A549 treated with Hydrocortisone at 1 μM for 4 hours (cell line): ENCODE data around the gene TAF12. TPM values are rescaled to one million over a fixed set of nuclear protein-coding genes. Genes with fewer than 3 reads are reported as not detected.

Experiments
- total RNA-seq: library from RNA; stranded (reverse); fragments of 200-300 nt; extraction: Qiagen RNA extraction; gene quantifications from 5 replicates; pipeline ENCODE4 v1.2.3, GENCODE V29; 2022

Gene TAF12
- 11.9 to 13.1 TPM (median 12.6 TPM) in 5 replicates for total RNA-seq

DNA sequence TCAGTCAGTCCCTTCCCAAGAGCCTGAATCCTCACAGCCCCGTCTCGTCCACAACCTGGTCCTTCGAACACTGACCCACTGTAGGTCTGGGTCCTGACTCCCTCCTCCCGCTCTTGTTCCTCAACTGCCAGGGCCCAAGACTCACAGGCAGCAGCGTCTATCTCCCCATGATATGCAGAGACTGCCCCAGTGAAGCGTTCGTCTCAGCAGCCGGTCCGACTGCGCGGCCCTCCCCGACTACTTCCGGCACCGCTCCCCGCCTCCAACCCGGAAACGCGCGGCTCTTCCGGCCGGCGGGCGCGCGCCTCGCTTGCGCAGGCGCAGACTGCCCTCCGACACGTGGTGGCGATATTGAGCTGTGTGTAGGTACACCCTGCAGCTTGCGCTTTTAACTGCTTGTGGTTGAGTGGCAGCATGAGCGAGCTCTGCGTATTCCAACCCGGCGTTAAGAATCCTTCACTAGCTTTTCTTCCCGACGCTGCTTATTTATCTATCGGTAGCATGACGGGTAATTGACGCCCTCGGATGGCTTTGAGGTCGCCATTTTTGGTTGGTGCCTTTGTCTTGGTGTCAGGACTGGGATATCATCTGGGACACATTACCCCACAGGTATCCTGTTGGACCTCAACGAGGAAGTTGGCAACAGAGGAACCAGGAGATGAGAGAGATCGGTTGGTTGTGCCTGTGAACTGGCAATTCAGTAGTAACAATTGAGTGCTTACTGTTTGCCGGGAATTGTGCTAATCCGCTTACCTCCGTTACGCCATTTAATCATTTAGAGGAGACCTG is at the start of gene TAF12:
Gene TAF12, minus strand, starts transcription at position 221 of the 789 bp plus-strand sequence. CDS start 20,986 bp downstream, outside the sequence.

DNA sequence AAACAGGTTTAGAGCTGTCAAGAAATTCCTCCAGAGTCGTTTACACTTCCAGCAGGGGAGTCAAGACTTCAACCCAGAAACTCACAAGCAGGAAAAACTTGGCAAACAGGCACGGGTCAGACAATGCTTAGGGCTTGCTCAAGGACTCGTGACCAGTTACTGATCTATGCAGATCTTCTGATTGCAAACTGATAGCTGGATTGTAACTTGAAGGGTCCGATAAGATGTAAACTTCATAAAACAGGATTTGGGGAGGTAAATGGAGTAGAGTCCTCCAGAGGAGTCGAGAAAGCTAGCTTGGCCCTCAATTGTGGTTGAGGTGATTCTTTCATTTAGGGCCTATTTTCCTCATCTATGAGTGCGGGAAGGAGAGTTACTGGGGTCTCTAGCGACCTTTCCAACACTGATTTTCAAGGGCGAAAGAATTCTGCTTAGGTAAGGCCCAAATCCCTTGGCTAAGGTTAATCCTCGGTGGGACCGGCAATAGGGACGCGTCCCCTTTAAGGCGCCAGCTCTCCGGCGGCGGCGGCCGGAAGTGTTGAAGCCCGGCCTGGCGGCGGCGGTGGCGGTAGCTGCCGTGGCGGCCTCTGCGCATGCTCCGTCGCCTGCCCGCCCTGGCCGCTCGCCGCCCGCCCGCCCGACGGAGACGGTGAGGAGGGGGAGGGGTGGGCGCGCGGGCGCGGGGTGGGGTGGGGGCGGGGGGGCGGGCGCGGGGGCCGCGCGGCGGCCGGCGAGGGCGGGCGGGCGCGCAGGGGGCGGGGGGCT is 25.5 kb upstream of the TAF12 start, which contains the start of gene GMEB1:
Gene GMEB1, plus strand, starts transcription at position 594 of the 765 bp plus-strand sequence. CDS start 14,829 bp downstream, outside the sequence.

GRCh38 chr1:28648474-28649198 is 5.8 kb upstream of the TAF12 start, which contains the start of gene RNU11:
RNU11 (plus strand) TSS chr1:28648600.

GRCh38 chr1:28591708-28592320 is 51.1 kb downstream of the TAF12 start, which contains the start of gene RAB42:
RAB42 (plus strand) TSS chr1:28592265; CDS start chr1:28592512, 247 bp downstream.

Other genes starting within 250 kb of the TAF12 start
- gene RCC1, start 137.0 kb downstream of the TAF12 start, total RNA-seq: 70.4 to 86.1 TPM (median 74.5 TPM) in 5 replicates
- 18.9 to 28.1 TPM (median 26.5 TPM) in 5 replicates for gene TRNAU1AP, start 90.0 kb downstream of the TAF12 start, total RNA-seq
- gene RAB42, start 50.8 kb downstream of the TAF12 start, total RNA-seq: 3.0 to 3.9 TPM (median 3.4 TPM) in 5 replicates
- not detected in 5 replicates for gene RNU11, start 5.5 kb upstream of the TAF12 start, total RNA-seq
- gene GMEB1, start 25.7 kb upstream of the TAF12 start, total RNA-seq: 5.2 to 6.5 TPM (median 5.6 TPM) in 5 replicates
- gene YTHDF2, start 93.9 kb upstream of the TAF12 start, total RNA-seq: 52.1 to 65.4 TPM (median 54.0 TPM) in 5 replicates
- 0.02 to 0.07 TPM (median 0.03 TPM) in 4 of 5 replicates, not detected in the other for gene OPRD1, start 169.1 kb upstream of the TAF12 start, total RNA-seq